GM21737 (cell line): ENCODE results near the gene POPDC2.
A peak's percentile ranks its signal among the peaks of the same experiment; 100 is the strongest.

Source experiments
- ATAC-seq: cut with Tn5 transposase; IDR thresholded peaks from one replicate; pipeline ENCODE4 v1.9.1; 2021; ENCODE audit warnings: mild to moderate bottlenecking, moderate library complexity; ENCODE audit not compliant: unreplicated experiment

Gene POPDC2

DNA sequence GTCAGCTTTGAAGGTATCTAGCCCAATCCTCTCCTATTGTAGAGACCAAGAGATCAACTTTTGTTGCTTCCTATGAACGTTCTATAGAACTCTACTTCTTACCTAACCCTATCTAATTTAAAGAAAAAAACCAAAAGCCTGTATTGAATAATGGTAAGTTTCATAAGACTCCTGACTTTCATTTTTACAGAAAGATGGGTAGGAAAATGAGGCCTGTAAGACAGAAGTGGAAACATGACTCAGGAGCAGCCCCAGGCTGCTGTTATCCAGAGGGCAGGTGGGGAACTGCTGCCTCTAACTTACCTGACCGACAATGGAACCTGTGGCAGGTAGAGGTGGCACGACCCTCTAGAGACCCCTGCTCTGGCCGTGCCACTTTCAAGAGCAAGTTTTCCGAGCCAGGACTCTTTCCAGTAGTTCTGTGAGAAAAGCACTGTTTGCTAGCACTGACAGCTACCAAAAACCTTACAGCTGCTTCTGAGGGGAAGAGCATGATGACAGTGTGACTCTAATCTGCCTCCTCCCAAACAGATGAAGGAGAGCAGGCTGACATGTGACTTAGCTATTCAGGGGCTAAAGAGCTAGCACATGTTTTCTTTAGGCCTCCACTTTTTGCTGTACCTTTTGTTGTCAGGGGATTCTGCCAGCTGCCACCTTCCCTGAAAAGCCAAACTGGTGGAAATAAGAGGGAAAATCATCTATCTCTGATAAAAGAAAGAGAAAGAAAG lies 17.5 kb downstream of the POPDC2 start:
- ATAC-seq = no peak

DNA sequence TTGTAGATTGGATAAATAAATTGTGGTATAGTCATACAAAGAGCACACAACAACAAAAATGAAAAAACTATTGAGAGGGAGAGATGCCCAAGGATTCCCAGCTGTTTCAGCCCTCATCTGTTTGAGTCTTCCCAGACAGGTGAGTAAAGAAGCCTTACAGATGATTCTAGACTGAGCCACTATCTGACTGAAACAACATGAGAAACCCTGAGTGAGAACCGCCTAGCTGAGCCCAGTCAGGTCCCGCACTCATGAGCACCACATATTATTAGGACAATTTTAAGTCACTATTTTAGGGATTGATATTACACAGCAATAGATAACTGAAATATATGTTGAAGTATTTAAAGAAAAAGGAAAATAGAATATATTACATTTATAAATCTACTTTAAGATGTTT lies 19.0 kb downstream of the POPDC2 start:
- no peak for ATAC-seq

DNA sequence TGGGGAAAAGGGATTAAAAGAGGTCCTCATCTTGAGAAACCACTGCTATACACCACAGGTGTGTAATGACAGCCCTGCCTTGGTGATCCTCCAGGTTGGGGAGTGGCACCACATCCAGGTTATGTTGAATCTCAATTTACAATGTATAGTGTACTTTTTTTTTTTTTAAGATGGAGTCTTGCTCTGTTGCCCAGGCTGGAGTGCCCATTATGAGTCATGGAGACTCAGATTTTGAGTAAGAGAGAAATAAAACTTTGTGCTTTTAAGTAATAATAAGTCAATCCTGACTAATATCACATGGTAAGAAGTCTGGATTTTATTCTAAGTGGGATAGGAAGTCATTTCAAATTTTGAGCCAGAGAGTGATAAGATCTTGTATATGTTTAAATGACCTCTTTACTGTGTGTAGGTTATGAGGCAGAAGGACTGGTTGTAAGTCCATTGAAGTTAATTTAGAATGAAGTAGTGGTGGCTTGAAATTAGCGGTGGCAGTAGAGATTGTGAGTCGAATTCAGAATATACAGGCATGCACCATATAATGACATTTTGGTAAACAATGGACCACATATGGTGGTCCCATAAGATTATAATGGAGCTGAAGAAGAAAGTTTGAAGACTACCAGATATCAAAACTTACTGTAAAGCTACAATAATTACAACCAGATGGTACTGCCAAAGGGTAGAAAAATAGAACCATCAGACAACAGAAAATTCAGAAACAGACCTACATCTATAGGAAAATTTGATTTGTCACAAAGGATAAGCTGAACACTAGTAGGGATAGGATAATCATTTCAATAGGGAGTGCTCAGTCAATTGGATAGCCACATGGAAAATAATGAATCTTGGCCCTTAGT lies 20.7 kb downstream of the POPDC2 start:
- ATAC-seq = no peak

DNA sequence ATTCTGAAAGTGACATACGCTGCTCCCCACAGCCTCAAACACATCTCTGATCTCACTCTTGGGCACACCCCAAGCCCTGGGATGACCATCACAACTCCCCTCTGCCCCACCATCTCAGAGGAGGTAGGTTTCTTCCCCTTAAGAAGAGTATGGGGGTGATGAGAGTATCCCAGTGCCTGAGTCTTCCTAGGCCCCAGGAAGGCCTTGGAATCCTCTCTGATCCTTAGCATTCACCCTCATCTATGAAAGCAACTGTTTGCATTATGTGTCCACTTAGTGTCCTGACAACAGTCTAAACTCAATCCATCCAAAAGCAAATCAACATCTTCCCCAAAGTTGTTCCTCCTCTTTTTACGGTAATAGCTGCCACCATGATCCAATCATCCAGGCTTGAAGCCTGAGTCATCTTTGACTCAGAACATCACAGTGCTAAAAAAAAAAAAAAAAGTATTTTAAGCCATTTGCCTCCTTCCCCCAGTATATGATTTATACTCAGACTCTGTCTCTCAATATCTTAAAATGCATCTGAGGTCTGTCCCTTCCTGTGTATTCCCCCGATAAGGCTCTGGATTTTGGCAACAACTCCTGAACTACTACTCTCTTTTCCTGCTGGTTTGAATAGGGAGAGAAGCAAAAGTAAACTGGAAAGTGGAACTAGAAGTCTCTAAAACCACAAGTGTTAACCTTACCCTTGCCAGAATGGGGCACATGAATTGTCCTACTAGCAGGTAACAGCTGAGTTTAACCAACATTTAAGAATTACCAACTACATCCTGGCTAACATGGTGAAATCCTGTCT lies 22.5 kb downstream of the POPDC2 start:
- peak; percentile 29 for ATAC-seq

DNA sequence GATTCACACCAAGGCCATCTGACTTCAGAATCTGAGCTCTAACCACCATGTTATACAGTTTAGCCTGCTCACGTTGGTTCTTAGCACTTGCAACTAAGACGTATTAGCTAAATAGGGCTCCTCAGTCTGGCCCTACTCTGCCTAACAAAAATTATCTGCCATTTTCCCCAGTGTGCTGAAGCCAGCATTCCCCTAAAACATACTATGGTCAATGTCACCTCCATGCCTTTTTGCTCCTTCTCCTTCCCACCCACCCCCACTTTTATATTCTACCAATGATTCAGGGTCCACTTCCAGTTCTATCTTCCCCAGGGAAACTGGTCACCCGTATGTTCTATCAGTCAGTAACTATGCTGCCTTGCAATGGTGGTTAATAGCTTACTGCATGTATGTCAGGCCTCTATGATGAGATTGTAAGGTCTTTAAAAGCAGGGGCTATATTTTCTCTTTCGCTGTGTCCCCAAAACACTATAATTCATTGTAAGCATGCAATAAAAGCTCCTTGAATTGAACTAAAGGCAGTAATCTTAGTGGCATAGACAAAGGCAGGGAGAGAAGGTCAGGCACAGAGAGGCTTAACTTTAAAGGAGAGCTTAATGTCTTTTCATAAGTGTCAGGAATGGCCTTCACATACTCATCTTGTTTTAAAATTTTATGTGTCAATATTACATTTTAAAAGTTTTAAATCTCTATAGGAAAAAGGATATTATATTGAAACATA lies 23.3 kb downstream of the POPDC2 start:
- ATAC-seq = no peak

DNA sequence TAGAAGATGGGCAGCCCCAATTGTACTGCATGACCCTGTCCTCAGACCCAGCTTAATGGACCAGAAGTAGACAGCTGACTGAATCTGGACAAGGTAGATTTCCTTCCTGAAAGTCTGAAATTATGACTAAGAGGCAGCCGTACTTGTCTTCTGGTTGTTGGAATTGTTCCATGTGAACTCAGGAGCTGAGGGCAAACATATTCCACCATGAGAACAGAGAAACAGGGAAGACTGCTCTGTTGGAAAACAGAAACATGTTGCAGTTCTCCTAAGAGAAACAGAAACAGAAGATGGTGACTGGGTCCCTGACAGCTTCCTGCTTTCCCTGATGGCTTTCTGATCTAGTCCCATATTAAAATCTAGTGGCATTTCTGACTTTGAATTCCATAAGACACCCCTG lies 24.1 kb downstream of the POPDC2 start:
- ATAC-seq = no peak

DNA sequence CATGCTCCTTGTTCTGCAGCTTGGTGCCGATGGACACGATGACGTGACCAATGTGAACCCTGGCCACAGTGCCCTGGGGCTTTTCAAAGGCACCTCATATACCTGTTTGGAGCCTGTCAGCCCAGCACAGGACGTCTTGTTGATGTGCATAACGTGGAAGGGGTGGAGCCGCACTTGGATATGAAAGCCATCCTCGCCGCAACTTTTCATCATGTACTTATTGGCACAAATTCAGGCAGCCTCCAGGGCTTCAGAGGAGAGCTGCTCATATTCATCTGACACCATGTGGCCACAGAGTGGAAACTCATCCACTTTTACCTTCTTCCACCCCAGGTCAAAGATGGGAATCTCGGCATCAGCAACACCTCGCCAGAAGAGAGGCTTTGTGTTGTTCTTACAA lies 24.7 kb downstream of the POPDC2 start:
- ATAC-seq = no peak

DNA sequence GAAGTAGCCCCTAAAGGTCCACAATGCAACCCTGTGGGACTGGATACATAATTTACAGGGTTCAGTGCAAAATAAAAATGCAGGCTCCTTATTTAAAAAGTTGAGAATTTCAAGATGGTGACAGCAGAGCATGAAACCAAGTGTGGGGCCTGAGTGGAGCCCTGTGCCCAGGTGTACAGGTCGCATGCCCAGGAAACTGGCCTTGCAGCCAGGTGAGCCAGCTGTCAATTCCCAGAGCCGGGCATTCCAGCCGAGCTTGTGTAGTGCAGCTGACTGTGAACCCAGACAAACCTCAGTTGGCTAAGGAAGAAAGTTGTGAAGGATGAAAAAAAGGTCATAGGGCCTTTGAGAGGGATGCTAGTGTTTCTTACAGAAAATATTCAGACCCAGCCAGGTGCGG lies 27.6 kb downstream of the POPDC2 start:
- no peak for ATAC-seq

DNA sequence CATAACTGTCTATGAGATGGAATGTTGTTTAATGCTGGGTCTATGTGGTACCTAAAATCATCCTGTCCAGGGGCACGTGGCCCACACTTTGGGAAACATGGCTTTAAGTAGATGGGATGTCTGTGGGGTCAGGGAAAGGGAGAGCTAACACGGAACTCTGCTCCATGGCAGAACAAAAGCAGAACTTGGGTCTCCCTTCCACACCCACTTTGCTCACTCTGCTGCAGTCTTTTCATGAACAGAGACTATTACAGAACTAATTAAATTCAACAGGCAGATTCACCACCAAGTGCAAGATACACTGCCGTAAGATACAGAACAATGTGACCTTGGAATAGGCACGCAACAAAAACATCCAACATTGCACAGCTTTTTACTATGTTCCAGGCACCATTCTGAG lies 28.2 kb downstream of the POPDC2 start:
- no peak for ATAC-seq

DNA sequence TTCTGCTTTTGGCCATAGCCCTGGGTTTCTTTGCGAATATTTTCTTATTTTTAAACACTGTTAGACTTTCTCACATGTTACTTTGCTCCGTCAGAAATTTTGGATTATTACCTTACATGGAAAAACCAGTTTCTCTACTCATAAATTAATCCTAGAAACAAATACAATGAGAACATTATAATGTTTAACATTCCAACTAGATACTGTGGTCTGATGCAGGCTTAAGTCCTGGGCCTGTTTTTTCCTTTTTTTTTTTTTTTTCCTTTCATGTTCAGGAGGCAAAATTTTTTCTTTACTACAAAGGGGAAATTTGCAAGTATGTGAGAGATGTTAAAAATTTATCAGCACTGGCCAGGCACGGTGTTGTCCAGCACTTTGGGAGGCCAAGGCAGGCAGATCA lies 28.9 kb downstream of the POPDC2 start:
- no peak for ATAC-seq

DNA sequence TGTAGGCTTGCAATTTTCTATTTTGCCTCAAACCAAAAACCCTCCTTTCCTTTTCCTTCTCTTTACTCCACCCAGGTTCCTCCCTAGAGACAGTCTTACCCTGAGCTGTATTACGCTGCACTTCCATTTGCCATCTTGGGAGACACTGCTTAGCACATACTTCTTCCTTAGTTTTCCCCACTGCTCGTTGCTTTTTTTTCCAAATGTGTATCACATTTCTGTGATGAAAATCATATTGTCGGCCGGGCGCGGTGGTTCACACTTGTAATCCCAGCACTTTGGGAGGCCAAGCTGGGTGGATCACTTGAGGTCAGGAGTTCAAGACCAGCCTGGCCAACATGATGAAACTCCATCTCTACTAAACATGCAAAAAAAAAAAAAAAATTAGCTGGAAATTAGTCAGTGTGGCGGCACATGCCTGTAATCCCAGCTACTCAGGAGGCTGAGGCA lies 29.5 kb downstream of the POPDC2 start:
- ATAC-seq = no peak

DNA sequence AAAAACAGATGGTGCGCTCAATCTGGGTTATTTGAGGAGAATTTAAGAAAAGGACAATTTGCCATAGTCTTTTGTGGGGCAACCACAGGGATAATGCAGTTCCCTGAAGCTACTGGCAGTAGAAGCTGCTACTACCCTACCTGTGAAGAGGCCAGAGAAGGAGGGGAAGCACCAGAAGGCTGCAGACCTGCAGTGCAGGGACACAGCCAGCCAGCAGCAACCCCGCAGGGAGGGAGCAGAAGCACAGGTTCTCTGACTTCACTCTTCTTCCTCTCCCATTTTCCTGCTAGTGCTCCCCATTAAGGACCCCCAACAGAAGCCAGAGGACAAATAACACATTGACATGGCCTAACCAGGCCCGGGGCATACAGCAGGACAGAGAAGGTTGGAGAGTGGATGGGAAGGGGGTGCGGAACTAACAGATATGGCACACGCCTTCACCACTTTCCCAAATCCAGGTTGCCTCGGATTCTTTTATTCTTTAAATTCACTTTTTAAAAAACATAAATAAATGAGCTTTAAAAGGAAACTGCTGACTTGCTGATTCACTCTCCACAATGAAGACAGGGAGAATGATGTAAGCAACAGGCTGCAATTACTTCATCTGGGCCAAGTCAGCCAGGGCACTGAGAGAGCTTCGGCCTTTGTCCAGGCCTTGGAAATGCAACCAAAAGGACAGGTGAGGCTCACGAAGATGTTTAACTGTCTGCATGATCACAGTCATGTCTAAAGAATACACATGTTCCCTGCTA lies 30.1 kb downstream of the POPDC2 start:
- ATAC-seq = no peak

DNA sequence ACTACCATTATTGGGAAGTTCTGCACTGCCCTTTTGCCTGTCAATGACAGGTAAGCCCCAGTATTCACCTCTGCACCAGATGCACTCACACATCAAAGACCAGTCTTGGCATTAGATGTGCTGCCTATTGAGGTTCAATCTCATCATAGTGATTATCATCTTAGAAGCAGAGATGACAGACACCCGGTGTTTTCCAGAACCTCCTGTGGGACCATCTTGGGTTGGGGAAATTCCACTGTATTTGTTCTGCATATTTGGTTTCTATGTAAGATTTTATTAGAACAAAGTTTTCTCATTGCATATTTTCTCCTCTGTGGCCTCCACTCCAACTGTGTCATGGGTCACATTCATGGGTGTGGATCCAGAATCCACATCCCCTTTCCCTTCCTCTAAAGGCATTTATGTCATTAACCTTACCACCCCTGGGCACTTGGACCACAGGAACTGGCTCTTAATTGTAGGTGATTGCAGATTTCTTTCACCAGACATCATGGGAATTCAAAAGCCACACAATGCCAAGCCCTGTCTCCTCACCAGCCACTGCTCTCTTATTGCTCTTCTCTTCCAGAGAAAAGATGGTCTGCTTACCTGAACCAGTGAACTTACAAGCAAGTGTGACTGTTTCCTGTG lies 31.5 kb downstream of the POPDC2 start:
- peak; percentile 27 for ATAC-seq

DNA sequence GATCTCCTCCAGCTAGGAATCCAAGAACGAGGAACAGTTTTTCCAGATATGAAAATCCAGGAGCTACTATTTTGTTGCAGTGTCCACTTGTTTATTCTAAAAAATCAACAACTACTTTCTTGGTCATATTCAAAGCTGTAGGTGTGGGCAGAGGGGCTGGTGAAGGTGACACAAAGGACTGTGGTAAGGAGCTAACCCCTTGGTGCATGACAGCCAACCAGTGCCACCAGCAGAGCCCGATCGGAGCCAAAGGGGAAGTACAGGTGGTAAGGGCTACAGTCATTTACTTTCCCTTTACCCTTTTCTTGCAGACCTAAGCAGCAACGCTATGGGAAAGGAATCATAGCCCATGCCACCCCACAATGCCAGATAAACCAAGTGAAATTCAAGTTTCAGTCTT lies 32.0 kb downstream of the POPDC2 start:
- peak; percentile 62 for ATAC-seq

DNA sequence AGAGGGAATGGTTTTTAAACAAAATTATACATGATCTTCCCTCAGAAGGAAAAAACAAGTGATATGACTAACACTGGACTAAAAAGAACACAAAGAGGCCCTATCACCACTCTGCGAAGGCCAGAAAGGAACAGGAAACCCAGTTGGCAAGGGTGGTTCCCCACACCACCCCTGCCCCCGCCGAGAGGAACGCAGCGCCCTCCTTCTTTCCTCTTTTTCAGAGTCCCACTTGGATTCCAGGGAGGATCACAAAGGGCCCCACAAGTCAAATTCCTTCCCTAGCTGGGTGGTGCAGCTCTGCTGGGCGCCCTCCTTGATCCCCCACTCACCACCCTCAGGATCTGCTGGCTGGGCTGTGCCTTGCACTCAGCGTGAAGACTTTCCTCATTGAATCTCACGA lies 32.9 kb downstream of the POPDC2 start:
- no peak for ATAC-seq

DNA sequence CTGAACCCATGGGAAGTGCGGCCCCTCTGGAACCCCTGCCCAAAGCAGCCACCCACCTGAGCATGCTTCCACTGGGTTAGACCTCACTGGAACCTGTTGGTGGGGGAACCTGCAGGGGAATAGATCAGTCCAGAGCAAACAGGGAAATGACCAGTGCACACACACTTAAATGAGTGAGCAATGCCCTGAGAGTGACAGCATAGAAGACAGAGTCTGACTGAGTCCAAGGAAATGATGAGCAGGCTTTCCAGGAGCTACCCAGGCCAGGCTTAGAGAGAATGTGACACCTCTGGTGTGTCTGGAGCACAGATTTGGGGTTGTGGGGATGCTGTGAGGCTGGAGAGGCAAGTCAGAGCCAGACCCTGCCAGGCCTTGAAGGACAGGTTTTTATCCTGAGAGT lies 34.2 kb downstream of the POPDC2 start:
- ATAC-seq = no peak

DNA sequence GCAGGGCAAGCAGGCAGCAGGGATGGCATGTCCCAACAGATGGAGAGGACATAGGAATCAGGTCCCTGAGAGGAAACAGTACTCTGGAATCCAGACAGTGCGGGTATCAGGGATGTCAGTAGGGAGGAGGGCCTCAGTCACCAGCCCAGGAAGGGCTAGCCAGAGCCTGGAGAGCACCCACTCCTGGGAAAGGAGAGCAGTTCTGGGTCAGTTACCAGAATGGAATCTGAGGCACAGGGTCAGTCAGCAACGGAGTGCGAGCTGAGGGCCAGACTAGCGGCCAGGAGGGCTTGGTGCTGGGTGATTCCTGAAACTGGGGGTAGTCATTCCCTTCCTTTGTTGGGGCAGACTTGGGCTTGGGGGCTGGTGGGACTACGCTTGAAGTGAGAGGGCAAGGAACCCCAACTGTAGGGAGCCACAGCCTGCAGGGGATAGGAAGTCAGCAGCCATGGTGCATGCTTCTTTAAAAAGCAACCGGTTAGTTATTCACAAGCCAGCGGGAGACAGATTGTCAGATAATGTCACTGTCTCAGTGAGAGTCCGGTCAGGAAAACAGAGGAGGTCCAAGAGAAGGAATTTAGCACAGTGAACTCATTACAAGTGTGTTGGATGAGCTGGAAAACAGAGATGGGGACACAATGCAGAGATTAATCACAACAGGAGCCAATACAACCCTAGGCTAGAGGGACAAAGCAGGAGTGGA lies 34.8 kb downstream of the POPDC2 start:
- ATAC-seq = no peak

DNA sequence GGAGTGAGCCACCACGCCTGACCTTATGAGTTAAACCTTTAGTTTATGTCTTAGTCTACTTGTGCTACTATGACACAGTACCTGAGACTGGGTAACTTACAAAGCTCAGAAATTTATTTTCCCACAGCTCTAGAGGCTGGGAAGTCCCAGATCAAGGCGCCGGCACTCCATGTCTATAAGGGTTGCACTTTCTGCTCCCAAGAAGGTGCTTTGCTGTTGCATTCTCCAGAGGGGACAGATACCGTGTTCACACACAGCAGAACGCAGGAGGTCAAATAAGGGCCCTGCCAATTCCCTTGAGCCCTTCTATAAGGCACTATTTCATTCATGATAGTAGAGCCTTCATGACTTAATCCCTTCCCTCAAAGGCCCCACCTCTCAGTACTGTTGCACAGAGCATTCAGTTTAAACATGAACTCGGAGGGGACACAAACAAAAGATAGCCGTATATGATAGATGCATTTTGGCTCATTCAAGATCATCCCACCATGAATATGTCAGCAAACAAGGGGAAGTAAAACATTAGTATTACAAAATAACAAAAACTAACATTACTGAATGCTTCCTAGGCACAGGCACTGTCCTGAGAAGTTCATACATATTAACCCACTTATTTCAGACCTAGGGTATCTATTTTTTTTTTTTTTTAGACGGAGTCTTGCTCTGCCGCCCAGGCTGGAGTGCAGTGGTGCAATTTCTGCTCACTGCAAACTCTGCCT lies 36.2 kb downstream of the POPDC2 start:
- no peak for ATAC-seq
